Measurements from ENCODE around the gene PSKH1.

DNA sequence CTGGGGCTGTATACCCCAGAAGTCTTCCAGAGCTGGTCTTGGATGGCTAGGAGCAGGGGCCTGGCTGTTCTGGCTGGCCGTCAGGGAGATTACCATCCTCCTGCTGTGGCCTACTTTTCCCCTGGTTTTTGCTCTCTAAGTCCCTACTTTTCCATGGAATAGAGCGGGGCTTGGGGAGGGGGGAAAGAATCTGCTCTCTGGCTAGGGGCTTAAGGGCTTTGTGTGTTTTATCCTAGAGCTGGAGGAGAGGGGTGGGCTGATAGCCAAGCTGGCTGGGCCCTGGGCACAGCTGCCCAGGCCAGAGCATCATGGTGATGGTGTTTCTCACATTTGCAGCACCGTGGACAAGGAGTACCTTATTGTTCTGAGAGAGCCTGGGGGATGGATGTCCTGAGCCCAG is 4.7 kb upstream of the PSKH1 start:
- TF ChIP-seq EZH2 (IDR thresholded peaks at IDR 0.05; ENCODE audit: insufficient read depth, poor library complexity, severe bottlenecking) (no peak), EZH2phosphoT487 (IDR thresholded peaks at IDR 0.05; ENCODE audit: insufficient read depth, low read depth) (no peak)
